Esophagus squamous epithelium (tissue), 5 donors: ENCODE measurements around the gene SPECC1. TPM values are rescaled to one million over a fixed set of nuclear protein-coding genes. Genes with fewer than 3 reads are reported as not detected.
"Not testable (repeated sequence)": the region's sequence is repeated elsewhere in the genome, so short reads cannot be mapped to it uniquely, and the experiment has no call there.

Source experiments
- DNase-seq: peaks from one replicate; lab custom pipeline; 2025; lab: John Stamatoyannopoulos, UW
- H3K27ac ChIP-seq, 4 donors: fragments of 200-600 bp; sonication (generic); one replicate each; pipeline ENCODE4 v1.5.1; 2016 to 2019; ENCODE audit warnings: mild to moderate bottlenecking in 1 of 4
- H3K27me3 ChIP-seq, 4 donors: fragments of 200-600 bp; sonication (generic); 1 replicate in 3 of 4; 2 replicates in 1 of 4; pipeline versions ENCODE4 v1.5.1 to v1.6.0; 2017 to 2021; ENCODE audit warnings: antibody characterized with exemption in 1 of 4
- H3K36me3 ChIP-seq, 3 donors: fragments of 200-600 bp; sonication (generic); one replicate each; pipeline ENCODE4 v1.5.1; 2016 to 2019
- H3K4me1 ChIP-seq, 3 donors: fragments of 200-600 bp; sonication (generic); one replicate each; pipeline ENCODE4 v1.5.1; 2017 to 2019
- H3K4me3 ChIP-seq, 4 donors: fragments of 200-600 bp; sonication (generic); 1 replicate in 3 of 4; 2 replicates in 1 of 4; pipeline ENCODE4 v1.5.1; 2016 to 2019; ENCODE audit warnings: mild to moderate bottlenecking in 2 of 4, moderate library complexity in 1 of 4
- H3K9me3 ChIP-seq, 3 donors: fragments of 200-600 bp; sonication (generic); one replicate each; pipeline ENCODE4 v1.5.1; 2016 to 2019
- CTCF ChIP-seq, 6 experiments: fragments of 450-650 bp in 4 of 6; fragments of 200-600 bp in 2 of 6; sonication (generic) in 2 of 6; IDR thresholded peaks; one replicate each; pipeline ENCODE4 v1.5.1; 2016 to 2019; ENCODE audit warnings: antibody characterized with exemption in 6 of 6, mild to moderate bottlenecking in 4 of 6, moderate library complexity in 4 of 6
- POLR2A ChIP-seq, 4 donors: fragments of 450-650 bp; IDR thresholded peaks; one replicate each; pipeline ENCODE4 v1.6.1; 2017; ENCODE audit warnings: antibody characterized with exemption in 4 of 4, mild to moderate bottlenecking in 4 of 4, moderate library complexity in 3 of 4
- WGBS, 2 donors: methylation state at CpG; one replicate each; pipeline ENCODE4 v1.1.5; 2018; 5-methylcytosine and 5-hydroxymethylcytosine counted together
- intact Hi-C: fragments of 100-400 bp; cut with DNase I; formaldehyde crosslinking; loops from one replicate; pipeline ENCODE4 v1.15.0; 2022
- total RNA-seq, 4 donors: library from RNA; depleted of rRNA; stranded (reverse); fragments of >200 nt; gene quantifications; one replicate each; pipeline ENCODE4 v1.1.0, GENCODE V29; 2016
- donor health status: DM: yes; HTN: yes; CAD: no.

Gene SPECC1
- total RNA-seq, 4 donors from 2014 or later: 13.8 to 29.6 (median 19.0) TPM

- Histone ChIP-seq H3K9me3 (no peaks in the 10 kb centered on the region), H3K36me3 (peaks cover 0 to 1% (median 0%) of the 10 kb centered on the region in 3 donors), H3K4me1 (peaks cover 0 to 10% (median 0%) of the 10 kb centered on the region in 3 donors), H3K4me3 (no peak overlapping the region), H3K27me3 (no peaks in the 10 kb centered on the region), H3K27ac (no peak overlapping the region)
- no peak for DNase-seq
- intact Hi-C loops: no loop called here
- TF ChIP-seq POLR2A (IDR thresholded peaks at IDR 0.05) (no peak), CTCF (IDR thresholded peaks at IDR 0.05) (no peak)
- 59 to 76% methylated on average over 3 of the region's 3 CpGs for WGBS, 2 donors
Measured at GRCh38 chr17:20223808-20224328, 214.7 kb downstream of the SPECC1 start.

- DNase-seq: no peak
Measured at GRCh38 chr17:20224379-20224778, 215.2 kb downstream of the SPECC1 start.

GRCh38 chr17:20225162-20226115 lies 216.3 kb downstream of the SPECC1 start:
- H3K9me3 ChIP-seq: no peaks in the 10 kb centered on the region
- WGBS, 2 donors: 67 to 85% methylated on average over 5 to 7 of the region's 7 CpGs
- no peaks in the 10 kb centered on the region for H3K27me3 ChIP-seq
- H3K4me1 ChIP-seq: peaks cover 0 to 10% (median 0%) of the 10 kb centered on the region in 3 donors
- peaks cover 0 to 7% (median 0%) of the 10 kb centered on the region in 3 donors for H3K36me3 ChIP-seq
- TF ChIP-seq POLR2A (IDR thresholded peaks at IDR 0.05) (no peak), CTCF (IDR thresholded peaks at IDR 0.05) (no peak)
- H3K4me3 ChIP-seq: no peak overlapping the region
- intact Hi-C loops: no loop called here
- no peak overlapping the region for H3K27ac ChIP-seq
- DNase-seq: no peak

More at GRCh38 chr17:20224379-20224778, 215.2 kb downstream of the SPECC1 start:
- Histone ChIP-seq H3K9me3 (no peaks in the 10 kb centered on the region), H3K4me1 (peaks cover 0 to 10% (median 0%) of the 10 kb centered on the region in 3 donors), H3K27me3 (no peaks in the 10 kb centered on the region), H3K27ac (no peak overlapping the region), H3K36me3 (peaks cover 0 to 6% (median 0%) of the 10 kb centered on the region in 3 donors), H3K4me3 (no peak overlapping the region)
- TF ChIP-seq CTCF (IDR thresholded peaks at IDR 0.05) (no peak), POLR2A (IDR thresholded peaks at IDR 0.05) (no peak)
- intact Hi-C loops: no loop called here
- 37 to 48% methylated on average over 2 to 3 of the region's 3 CpGs for WGBS, 2 donors

- H3K27ac ChIP-seq: no peak overlapping the region
- intact Hi-C loops: no loop called here
- peaks cover 0 to 10% (median 0%) of the 10 kb centered on the region in 3 donors for H3K4me1 ChIP-seq
- H3K27me3 ChIP-seq: no peaks in the 10 kb centered on the region
- TF ChIP-seq CTCF (IDR thresholded peaks at IDR 0.05) (peak; percentile 40 to 83 (median 72)), POLR2A (IDR thresholded peaks at IDR 0.05) (no peak)
- peaks cover 0 to 9% (median 0%) of the 10 kb centered on the region in 3 donors for H3K36me3 ChIP-seq
- H3K9me3 ChIP-seq: no peaks in the 10 kb centered on the region
- no peak overlapping the region for H3K4me3 ChIP-seq
- whole genome bisulfite sequencing, 2 donors: 22 to 53% methylated on average over 4 to 5 of the region's 8 CpGs
- no peak for DNase-seq
Measured at GRCh38 chr17:20226814-20227482, 217.8 kb downstream of the SPECC1 start.

GRCh38 chr17:20227720-20228370 lies 218.7 kb downstream of the SPECC1 start:
- H3K27me3 ChIP-seq, H3K9me3 ChIP-seq, H3K4me3 ChIP-seq, H3K27ac ChIP-seq, DNase-seq, intact Hi-C loops, H3K4me1 ChIP-seq: not testable (repeated sequence)
- H3K36me3 ChIP-seq: peaks cover 0 to 18% (median 0%) of the 10 kb centered on the region in 3 donors
- WGBS, 2 donors: 85 to 88% methylated on average over 11 of the region's 11 CpGs
